NT2/D1 (cell line): ENCODE results near the gene RBM22.

Source experiments
- YY1 ChIP-seq: IDR thresholded peaks from 2 replicates; pipeline ENCODE4 v1.6.1; 2011; ENCODE audit not compliant: insufficient read length, insufficient read depth
- ZNF274 ChIP-seq: IDR thresholded peaks from 2 replicates; pipeline ENCODE4 v1.6.1; 2011; ENCODE audit warnings: mild to moderate bottlenecking, low read depth, low read length

DNA sequence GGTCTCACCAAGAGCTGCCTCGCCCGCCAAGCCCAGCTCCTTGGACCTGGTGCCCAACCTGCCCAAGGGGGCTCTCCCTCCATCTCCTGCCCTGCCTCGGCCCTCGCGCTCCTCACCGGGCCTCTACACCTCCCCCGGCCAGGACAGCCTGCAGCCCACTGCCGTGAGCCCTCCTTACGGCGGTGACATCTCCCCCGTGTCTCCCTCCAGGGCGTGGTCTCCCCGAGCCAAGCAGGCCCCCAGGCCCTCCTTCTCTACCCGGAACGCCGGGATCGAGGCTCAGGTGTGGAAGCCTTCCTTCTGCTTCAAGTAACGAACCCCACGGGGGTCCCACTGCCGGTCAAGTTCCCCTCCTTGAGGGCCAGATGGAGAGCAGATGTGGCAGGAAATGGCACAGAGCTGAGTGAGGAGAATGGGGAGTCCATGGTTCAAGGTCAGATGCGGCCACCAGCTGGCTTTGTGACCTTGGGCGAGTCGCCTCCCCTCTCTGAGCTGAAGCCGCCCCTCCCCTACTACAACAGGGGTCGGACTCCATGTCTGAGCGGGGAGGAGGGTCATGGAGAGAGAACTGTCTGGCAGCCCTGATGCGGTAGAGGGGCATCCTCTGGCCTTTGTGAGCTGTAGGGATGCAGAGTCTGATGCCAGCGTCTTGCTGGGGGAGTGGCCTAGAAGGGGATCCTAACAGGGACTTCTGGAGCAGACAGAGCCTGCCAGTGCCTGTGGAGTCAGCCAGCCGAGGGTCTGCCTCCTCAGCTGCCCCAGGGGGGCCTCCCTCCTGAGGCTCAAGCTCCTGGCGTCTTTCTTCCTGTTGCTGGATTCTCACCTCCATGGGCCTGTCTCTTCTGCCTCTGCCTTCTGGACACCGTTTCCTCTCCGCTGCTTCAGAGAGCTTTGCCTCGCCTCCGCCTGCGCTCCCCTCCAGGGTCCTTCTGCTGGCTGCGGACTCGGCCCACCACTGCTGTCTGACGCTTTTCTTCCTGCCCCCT is 50.5 kb downstream of the RBM22 start:
- no peak for TF ChIP-seq YY1
- TF ChIP-seq ZNF274, result no peak
